HG02870 (cell line): ENCODE results near the gene RPL27A.

Experiments
- ATAC-seq: cut with Tn5 transposase; IDR thresholded peaks from one replicate; pipeline ENCODE4 v1.9.1; 2021; ENCODE audit warnings: mild to moderate bottlenecking, moderate library complexity; ENCODE audit not compliant: unreplicated experiment

The RPL27A gene

GRCh38 chr11:8698917-8699441 lies 16.4 kb downstream of the RPL27A start:
- ATAC-seq: no peak

GRCh38 chr11:8699903-8700302 lies 17.3 kb downstream of the RPL27A start:
- ATAC-seq: no peak

DNA sequence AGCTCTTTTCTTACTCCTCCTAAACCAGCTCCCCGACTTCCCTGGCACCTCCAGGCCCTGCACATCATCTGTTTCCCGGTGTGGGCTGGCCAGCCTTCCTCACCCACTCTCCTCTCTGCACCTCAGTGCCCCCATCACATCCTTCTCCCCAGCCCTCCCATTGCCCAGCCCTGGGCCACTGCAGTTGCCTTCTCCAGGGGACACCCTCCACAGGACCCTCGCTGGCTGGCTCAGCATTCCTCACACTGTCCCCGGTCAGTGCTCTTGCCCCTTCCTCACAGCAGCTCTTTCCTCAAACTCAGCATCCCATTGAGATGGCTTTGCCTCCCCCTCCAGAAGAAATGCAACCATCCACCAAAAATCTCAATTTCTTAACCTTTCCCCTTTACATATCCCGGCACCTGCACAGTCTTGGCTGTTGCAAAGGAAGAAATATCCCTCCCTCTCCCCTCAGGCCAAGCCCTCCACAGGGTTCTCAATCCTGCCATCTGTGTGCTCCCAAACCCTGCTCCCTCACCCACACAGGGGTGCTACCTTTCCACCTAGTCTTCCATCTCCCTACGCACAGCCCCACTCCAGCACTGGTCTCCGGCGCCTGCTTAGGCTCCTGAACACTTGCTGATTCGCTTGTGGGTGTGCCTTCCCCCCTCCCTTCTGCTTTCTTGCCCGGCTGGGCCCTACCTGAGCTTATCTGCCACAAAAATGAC lies 19.5 kb downstream of the RPL27A start:
- ATAC-seq: no peak

GRCh38 chr11:8702598-8702915 lies 20.0 kb downstream of the RPL27A start:
- no peak for ATAC-seq

- ATAC-seq: no peak
Observed at GRCh38 chr11:8704136-8704535, 21.5 kb downstream of the RPL27A start.

- ATAC-seq: no peak
Observed at GRCh38 chr11:8705146-8705545, 22.6 kb downstream of the RPL27A start.

DNA sequence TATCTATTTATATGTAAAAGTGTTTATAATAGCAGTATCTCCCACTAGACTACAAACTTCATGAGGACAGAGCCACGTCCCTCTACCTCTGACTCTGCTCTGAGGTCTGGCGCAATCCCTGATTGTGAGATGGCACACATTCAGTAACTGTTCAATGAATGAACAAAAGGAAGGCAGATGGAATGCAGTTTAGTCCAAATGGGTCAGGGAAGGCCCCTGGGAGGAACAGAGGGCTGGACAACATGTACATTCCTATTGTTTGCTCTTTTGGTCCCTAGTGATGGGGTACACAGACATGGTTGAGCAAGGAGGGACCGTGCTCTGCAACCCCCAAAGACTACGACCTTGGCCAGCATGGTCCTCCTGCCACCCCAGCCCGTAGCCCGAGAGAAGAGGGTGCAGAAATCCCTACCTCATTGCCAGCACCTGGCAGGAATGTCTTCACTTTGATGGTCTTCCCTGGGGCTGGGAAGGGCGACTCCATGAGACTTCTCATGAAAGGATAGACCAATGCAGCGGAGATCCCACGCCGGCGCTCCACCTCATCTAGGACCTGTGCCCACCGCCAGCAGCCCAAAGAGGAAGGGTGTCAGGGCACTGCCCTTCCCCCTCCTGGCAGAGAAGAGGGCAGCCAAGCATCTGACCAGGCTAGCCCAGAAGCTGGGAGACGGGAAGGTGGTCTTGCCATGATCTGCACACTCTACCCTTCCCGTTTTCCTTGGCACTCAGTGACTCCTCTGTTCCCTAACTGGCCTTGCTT lies 24.3 kb downstream of the RPL27A start:
- no peak for ATAC-seq

- ATAC-seq: no peak
Observed at GRCh38 chr11:8707541-8708191, 25.1 kb downstream of the RPL27A start.

DNA sequence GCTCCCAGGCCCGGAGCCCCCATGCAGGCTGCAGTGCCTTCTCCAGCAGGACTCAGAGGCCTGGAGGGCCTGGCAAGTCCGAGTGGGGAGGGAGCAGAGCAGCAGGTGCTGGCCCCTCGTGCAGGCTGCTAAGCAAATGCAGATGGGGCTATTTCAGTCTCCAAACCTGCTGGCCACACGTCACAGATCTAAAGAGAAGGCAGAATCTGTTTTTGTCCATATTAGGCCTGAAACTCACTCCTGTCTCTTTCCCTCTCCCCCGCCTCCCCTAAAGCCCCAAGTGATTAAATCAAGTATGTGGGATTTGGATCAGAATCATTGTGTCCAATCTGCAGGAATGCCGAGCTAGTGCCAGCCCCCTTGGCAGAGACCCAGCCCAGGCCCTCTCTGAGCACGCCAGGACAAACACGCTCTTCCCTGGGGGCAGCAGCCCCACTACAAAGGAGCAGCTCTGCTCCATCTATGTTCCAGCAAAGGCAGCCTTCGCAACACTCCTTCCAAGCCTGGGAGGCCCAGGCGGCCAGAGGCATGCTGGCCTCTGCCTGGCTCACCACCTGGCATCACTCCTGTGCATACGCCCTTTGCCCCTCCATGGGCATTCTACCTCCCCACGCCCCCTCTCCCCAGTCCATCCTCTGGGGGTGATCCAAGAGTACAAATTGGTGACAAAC lies 26.5 kb downstream of the RPL27A start:
- no peak for ATAC-seq

DNA sequence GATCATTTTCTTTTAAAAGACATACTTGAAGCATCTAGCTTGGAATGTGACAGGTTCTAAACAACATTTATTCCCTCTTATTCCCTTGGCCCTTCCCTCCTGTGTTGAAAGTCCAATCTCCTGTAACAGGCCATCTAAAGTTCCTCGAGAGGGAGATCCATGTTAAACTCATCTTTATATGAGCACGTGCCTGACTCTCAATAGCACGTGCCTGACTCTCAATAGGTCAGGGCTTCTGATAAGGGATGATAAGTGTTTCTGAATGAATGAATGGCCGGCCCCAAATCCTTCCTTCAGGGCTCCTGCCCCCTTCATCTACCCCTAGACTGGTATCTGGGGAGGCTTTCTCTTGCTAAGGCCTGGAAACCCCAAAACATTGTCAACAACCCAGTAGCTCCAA lies 27.2 kb downstream of the RPL27A start:
- ATAC-seq: no peak

GRCh38 chr11:8711895-8712442 lies 29.4 kb downstream of the RPL27A start:
- no peak for ATAC-seq

DNA sequence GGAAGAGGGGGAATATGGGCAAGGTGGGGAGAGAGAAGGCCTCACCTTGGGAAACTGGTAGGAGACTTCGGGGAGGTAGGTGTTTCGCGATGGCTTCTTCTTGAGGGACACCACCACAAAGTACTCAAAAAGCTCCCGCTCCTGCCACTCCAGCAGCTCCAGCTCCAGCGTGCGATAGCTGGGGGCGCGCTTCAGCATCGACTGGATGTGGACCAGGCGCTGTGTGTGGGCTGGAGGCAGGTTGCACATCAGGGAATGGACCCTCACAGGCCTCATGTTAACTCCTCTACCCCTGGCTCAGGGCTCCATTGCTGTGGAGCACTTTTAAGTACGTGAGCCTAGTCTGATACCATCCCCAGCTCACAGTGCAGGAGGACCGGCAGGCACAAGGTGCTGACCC lies 29.9 kb downstream of the RPL27A start:
- ATAC-seq: no peak

- ATAC-seq: no peak
Observed at GRCh38 chr11:8713760-8714454, 31.3 kb downstream of the RPL27A start.

- no peak for ATAC-seq
Observed at GRCh38 chr11:8714622-8715225, 32.1 kb downstream of the RPL27A start.

GRCh38 chr11:8715501-8715900 lies 32.9 kb downstream of the RPL27A start:
- ATAC-seq: no peak

DNA sequence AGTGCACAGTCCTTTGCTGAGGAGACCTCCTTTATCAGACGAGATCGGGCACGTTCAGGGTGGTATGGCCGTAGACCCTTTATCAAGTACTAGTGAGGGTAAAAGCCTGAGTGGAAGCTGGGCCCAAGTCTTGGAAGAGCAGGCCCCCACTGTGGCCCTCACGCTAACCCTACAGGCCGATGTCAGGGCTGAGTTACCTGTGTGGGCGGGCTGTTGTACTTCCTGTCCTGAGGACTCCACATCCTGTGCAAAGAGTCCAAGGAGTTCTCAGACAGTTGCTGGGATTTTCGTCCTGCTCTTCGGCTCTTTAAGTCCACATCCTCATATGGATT lies 34.9 kb downstream of the RPL27A start:
- ATAC-seq: no peak

GRCh38 chr11:8717876-8718753 lies 35.5 kb downstream of the RPL27A start:
- peak; percentile 63 for ATAC-seq

DNA sequence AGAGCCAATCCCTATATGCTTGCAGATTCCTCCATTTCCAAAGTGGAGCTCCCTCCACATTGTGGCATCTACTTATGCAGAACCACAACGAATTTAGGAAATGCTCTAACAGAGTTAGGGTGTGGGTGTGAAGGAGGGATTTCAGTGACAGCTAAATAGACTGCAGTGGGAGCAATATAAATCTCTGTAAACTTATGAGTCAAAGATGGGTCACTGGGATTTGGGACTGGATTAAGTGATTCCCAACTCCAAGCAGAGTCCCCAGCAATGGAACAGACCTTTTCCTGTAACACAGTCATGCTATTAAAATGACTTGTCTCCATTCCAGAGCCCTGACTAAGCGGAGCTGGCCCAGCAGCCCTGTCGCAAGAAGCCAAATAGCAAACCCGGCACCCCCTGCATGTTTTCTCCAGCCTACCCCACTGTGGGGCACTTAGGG lies 36.6 kb downstream of the RPL27A start:
- no peak for ATAC-seq

GRCh38 chr11:8719721-8720120 lies 37.1 kb downstream of the RPL27A start:
- no peak for ATAC-seq
